ENCODE results near the gene GGA1.

Gene GGA1

GRCh38 chr22:37636949-37637273, 28.3 kb downstream of the GGA1 start:
- peaks cover 8% of the 10 kb centered on the region for H3K36me3 ChIP-seq (ENCODE audit: low read depth)
- no peaks in the 10 kb centered on the region for H3K9me3 ChIP-seq (ENCODE audit: severe bottlenecking)
- DNase-seq (ENCODE audit: low spot score), result no peak
- H3K27me3 ChIP-seq (ENCODE audit: insufficient read depth, poor library complexity, severe bottlenecking), result no peaks in the 10 kb centered on the region
- ATAC-seq (ENCODE audit: low read depth), result no peak
- H3K4me1 ChIP-seq (ENCODE audit: insufficient read depth, poor library complexity, severe bottlenecking), result peaks cover 8% of the 10 kb centered on the region
- TF ChIP-seq CTCF (IDR thresholded peaks at IDR 0.05; ENCODE audit: poor library complexity, severe bottlenecking), result no peak
- no peak overlapping the region for H3K4me3 ChIP-seq (ENCODE audit: severe bottlenecking)
- no peak overlapping the region for H3K27ac ChIP-seq (ENCODE audit: poor library complexity, severe bottlenecking)

- DNase-seq (ENCODE audit: low spot score), result no peak
- no peaks in the 10 kb centered on the region for H3K9me3 ChIP-seq (ENCODE audit: severe bottlenecking)
- TF ChIP-seq CTCF (IDR thresholded peaks at IDR 0.05; ENCODE audit: poor library complexity, severe bottlenecking), result no peak
- H3K36me3 ChIP-seq (ENCODE audit: low read depth), result peaks cover 25% of the 10 kb centered on the region
- no peaks in the 10 kb centered on the region for H3K27me3 ChIP-seq (ENCODE audit: insufficient read depth, poor library complexity, severe bottlenecking)
- peak overlapping the region; percentile 79 for H3K27ac ChIP-seq (ENCODE audit: poor library complexity, severe bottlenecking)
- ATAC-seq (ENCODE audit: low read depth), result peak; percentile 1; the same call in 1 of the 3 replicates
- H3K4me1 ChIP-seq (ENCODE audit: insufficient read depth, poor library complexity, severe bottlenecking), result peaks cover 8% of the 10 kb centered on the region
- no peak overlapping the region for H3K4me3 ChIP-seq (ENCODE audit: severe bottlenecking)
These were observed 29.9 kb downstream of the GGA1 start for GRCh38 chr22:37638391-37639069.

- DNase-seq (ENCODE audit: low spot score), result peak; percentile 68
- Histone ChIP-seq H3K27me3 (ENCODE audit: insufficient read depth, poor library complexity, severe bottlenecking) (no peaks in the 10 kb centered on the region), H3K9me3 (ENCODE audit: severe bottlenecking) (no peaks in the 10 kb centered on the region), H3K36me3 (ENCODE audit: low read depth) (peaks cover 31% of the 10 kb centered on the region), H3K27ac (ENCODE audit: poor library complexity, severe bottlenecking) (peak within 1 kb of the TSS; percentile 79), H3K4me1 (ENCODE audit: insufficient read depth, poor library complexity, severe bottlenecking) (peaks cover 8% of the 10 kb centered on the region), H3K4me3 (ENCODE audit: severe bottlenecking) (peak within 1 kb of the TSS; percentile 42)
- peak; percentile 38 for ATAC-seq (ENCODE audit: low read depth)
- TF ChIP-seq CTCF (IDR thresholded peaks at IDR 0.05; ENCODE audit: poor library complexity, severe bottlenecking), result no peak
These were observed 30.6 kb downstream of the GGA1 start, which contains the start of gene SH3BP1 for GRCh38 chr22:37639070-37639760. SH3BP1 (plus strand) TSS chr22:37639669; CDS start chr22:37639788, 119 bp downstream.

- Histone ChIP-seq H3K4me3 (ENCODE audit: severe bottlenecking) (peak overlapping the region; percentile 42), H3K4me1 (ENCODE audit: insufficient read depth, poor library complexity, severe bottlenecking) (peaks cover 8% of the 10 kb centered on the region), H3K36me3 (ENCODE audit: low read depth) (peaks cover 39% of the 10 kb centered on the region), H3K9me3 (ENCODE audit: severe bottlenecking) (no peaks in the 10 kb centered on the region), H3K27me3 (ENCODE audit: insufficient read depth, poor library complexity, severe bottlenecking) (no peaks in the 10 kb centered on the region), H3K27ac (ENCODE audit: poor library complexity, severe bottlenecking) (peak overlapping the region; percentile 79)
- no peak for TF ChIP-seq CTCF (IDR thresholded peaks at IDR 0.05; ENCODE audit: poor library complexity, severe bottlenecking)
- DNase-seq (ENCODE audit: low spot score) (peak; percentile 55), ATAC-seq (ENCODE audit: low read depth) (peak; percentile 10; the same call in 1 of the 3 replicates)
These were observed 31.3 kb downstream of the GGA1 start for GRCh38 chr22:37639771-37640590.
